Activated B cell treated with CpG ODN at 0.5 μM for 24 hours (primary cell): Measurements from ENCODE around the gene UBE3D. TPM values are rescaled to one million over a fixed set of nuclear protein-coding genes. Genes with fewer than 3 reads are reported as not detected.

Experiments used
- ATAC-seq: fragments of 200-7000 bp; cut with Tn5 transposase; one replicate; pipeline ENCODE4 v1.10.0; 2021; ENCODE audit warnings: low read depth, mild to moderate bottlenecking, moderate library complexity
- CTCF ChIA-PET: fragments of 350-600 bp; sonication (Branson Sonifier 250); formaldehyde crosslinking; loops from one replicate; lab custom pipeline; 2021; ENCODE audit warnings: antibody characterized with exemption; lab: Charles Lee
- POLR2A ChIA-PET: fragments of 350-600 bp; sonication (Branson Sonifier 250); formaldehyde crosslinking; loops from one replicate; lab custom pipeline; 2021; ENCODE audit warnings: antibody characterized with exemption; lab: Charles Lee
- DNase-seq: peaks from one replicate; pipeline ENCODE4 v3.0.0; 2022
- H3K27ac Mint-ChIP-seq: one replicate; pipeline ENCODE4 v1.8.0; 2020; ENCODE audit warnings: mixed read lengths
- H3K27me3 Mint-ChIP-seq: one replicate; pipeline ENCODE4 v1.8.0; 2021; ENCODE audit warnings: mixed read lengths
- H3K36me3 Mint-ChIP-seq: one replicate; pipeline ENCODE4 v1.8.0; 2021; ENCODE audit warnings: low read depth, mixed read lengths
- H3K4me1 Mint-ChIP-seq: one replicate; pipeline ENCODE4 v1.8.0; 2021; ENCODE audit warnings: mixed read lengths
- H3K4me3 Mint-ChIP-seq: one replicate; pipeline ENCODE4 v1.8.0; 2020; ENCODE audit warnings: mild to moderate bottlenecking, mixed read lengths
- H3K9me3 Mint-ChIP-seq: one replicate; pipeline ENCODE4 v1.8.0; 2020; ENCODE audit warnings: mixed read lengths
- CTCF ChIP-seq: fragments of 200-600 bp; IDR thresholded peaks from one replicate; pipeline ENCODE4 v1.8.0; 2022; ENCODE audit warnings: antibody characterized with exemption, mild to moderate bottlenecking
- intact Hi-C: fragments of 100-400 bp; cut with micrococcal nuclease; formaldehyde crosslinking; loops from one replicate; pipeline ENCODE4 v1.15.1; 2024
- total RNA-seq: library from RNA; stranded (reverse); gene quantifications from 2 replicates; pipeline ENCODE4 v1.2.3, GENCODE V29; 2022

Gene UBE3D
- total RNA-seq, 1 donor from 2014 or later, result 9.3 TPM

- no peak overlapping the region for H3K27ac Mint-ChIP-seq
- intact Hi-C loops, result no loop called here
- H3K27me3 Mint-ChIP-seq, result no peaks in the 10 kb centered on the region
- no peak for DNase-seq
- ATAC-seq, result no peak
- CTCF ChIA-PET, result no interaction called here
- POLR2A ChIA-PET, result no interaction called here
- no peak overlapping the region for H3K4me3 Mint-ChIP-seq
- peaks cover 43% of the 10 kb centered on the region for H3K36me3 Mint-ChIP-seq
- H3K9me3 Mint-ChIP-seq, result no peaks in the 10 kb centered on the region
- peaks cover 5% of the 10 kb centered on the region for H3K4me1 Mint-ChIP-seq
- TF ChIP-seq CTCF, result no peak
Measured at GRCh38 chr6:83051377-83052172, 14.1 kb downstream of the UBE3D start.

GRCh38 chr6:83047065-83047754, 18.4 kb downstream of the UBE3D start:
- CTCF ChIA-PET, result interaction anchor here (0.5 to 1.0 kb wide), 2 partner anchors 10 to 19 kb away, joined by 3 read pairs; partner anchors contain the start of gene UBE3D
- POLR2A ChIA-PET, result no interaction called here
- H3K4me1 Mint-ChIP-seq, result no peaks in the 10 kb centered on the region
- no peaks in the 10 kb centered on the region for H3K27me3 Mint-ChIP-seq
- H3K36me3 Mint-ChIP-seq, result peaks cover 31% of the 10 kb centered on the region
- TF ChIP-seq CTCF, result no peak
- no peak for DNase-seq
- H3K27ac Mint-ChIP-seq, result no peak overlapping the region
- ATAC-seq, result no peak
- intact Hi-C loops, result no loop called here
- H3K4me3 Mint-ChIP-seq, result no peak overlapping the region
- H3K9me3 Mint-ChIP-seq, result no peaks in the 10 kb centered on the region

GRCh38 chr6:83044091-83044768, 21.4 kb downstream of the UBE3D start:
- peaks cover 13% of the 10 kb centered on the region for H3K36me3 Mint-ChIP-seq
- DNase-seq, result no peak
- H3K9me3 Mint-ChIP-seq, result no peaks in the 10 kb centered on the region
- ATAC-seq, result no peak
- H3K4me3 Mint-ChIP-seq, result no peak overlapping the region
- H3K27me3 Mint-ChIP-seq, result no peaks in the 10 kb centered on the region
- no peak for TF ChIP-seq CTCF
- intact Hi-C loops, result no loop called here
- no peaks in the 10 kb centered on the region for H3K4me1 Mint-ChIP-seq
- CTCF ChIA-PET, result no interaction called here
- POLR2A ChIA-PET, result no interaction called here
- no peak overlapping the region for H3K27ac Mint-ChIP-seq

GRCh38 chr6:83042467-83043053, 23.1 kb downstream of the UBE3D start:
- DNase-seq (no peak), ATAC-seq (no peak)
- Mint-ChIP-seq H3K36me3 (peaks cover 13% of the 10 kb centered on the region), H3K9me3 (no peaks in the 10 kb centered on the region), H3K27ac (no peak overlapping the region), H3K4me3 (no peak overlapping the region), H3K4me1 (no peaks in the 10 kb centered on the region), H3K27me3 (no peaks in the 10 kb centered on the region)
- intact Hi-C loops, result no loop called here
- no peak for TF ChIP-seq CTCF
- ChIA-PET POLR2A (no interaction called here), CTCF (no interaction called here)
